Ramos (cell line): ENCODE data around the gene ABL1.
"Not testable (repeated sequence)": the region's sequence is repeated elsewhere in the genome, so short reads cannot be mapped to it uniquely, and the experiment has no call there.

ENCODE experiments used
- in situ Hi-C: fragments of 300-500 bp; cut with MboI; formaldehyde crosslinking; loops from one replicate; pipeline ENCODE4 v1.14.3; 2022; ENCODE audit warnings: low sequenced_read_pairs; ENCODE audit not compliant: unreplicated experiment

Gene ABL1

DNA sequence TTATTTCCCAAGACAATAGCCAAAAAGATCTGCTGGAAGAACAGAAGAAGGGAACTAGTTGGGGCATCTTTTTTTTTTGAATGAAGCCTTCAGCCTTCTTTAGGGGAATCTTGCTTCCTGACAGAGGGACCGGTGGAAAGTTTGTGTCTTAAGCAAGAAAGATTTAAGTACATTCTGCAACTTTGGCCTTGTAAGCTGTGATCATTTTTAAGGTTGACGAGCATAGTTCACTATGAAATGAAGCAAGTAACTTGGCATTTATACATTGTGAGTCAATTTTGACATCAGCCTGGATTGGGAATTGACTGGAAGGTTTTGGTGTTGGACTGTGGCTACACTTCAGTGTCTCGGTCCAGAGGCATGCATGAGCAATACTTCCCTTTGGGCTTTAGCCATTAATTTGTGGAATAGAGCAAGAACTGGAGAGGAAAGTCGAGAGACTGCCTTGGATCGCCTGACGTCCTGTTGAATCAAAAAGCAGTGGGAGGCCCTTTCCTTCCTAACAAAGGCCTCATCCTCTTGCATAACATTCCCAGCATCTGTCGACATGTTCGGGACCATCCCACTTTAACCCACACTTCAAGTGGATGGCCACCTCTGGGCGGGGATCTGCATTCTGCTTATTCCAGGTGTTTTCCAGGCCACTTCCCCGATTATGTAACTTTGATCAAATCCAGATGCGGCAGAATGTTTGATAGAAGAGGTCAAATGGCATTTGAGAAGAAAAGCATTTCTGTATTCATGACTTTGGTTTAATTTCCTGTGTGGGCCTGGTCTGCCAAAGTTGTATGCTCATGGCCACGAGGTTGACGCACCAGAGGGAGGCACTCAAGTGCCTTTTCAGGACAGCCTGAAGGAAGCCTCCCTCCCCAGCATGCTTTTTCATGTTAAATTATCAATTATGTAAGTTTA lies 12.5 kb downstream of the ABL1 start:
- in situ Hi-C loops: no loop called here

DNA sequence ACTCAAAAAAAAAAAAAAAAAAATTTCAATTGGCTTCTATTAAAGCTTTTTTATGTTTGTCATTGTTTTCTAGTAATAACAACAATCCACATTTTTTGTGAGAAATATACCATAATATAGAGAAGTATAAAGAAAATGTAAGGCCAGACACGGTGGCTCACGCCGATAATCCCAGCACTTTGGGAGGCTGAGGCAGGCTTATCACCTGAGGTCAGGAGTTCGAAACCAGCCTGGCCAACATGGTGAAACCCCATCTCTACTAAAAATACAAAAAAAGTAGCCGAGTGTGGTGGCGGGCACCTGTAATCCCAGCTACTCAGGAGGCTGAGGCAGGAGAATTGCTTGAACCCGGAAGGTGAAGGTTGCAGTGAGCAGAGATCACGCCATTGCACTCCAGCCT lies 13.5 kb downstream of the ABL1 start:
- in situ Hi-C loops: not testable (repeated sequence)

DNA sequence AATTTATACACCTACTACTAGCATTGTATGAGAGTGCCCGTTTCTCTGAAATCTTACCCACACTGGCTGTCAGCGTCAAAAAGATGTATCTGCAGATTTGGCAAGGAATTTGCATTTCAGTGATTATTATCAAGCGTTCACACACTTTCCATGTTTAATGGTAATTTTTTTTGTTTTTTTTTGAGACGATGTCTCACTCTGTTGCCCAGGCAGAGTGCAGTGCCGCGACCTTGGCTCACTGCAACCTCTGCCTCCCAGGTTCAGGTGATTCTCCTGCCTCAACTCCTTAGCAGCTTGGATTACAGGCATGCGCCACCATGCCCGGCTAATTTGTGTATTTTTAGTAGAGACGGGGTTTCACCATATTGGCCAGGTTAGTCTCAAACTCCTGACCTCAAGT lies 14.3 kb downstream of the ABL1 start:
- in situ Hi-C loops: no loop called here

DNA sequence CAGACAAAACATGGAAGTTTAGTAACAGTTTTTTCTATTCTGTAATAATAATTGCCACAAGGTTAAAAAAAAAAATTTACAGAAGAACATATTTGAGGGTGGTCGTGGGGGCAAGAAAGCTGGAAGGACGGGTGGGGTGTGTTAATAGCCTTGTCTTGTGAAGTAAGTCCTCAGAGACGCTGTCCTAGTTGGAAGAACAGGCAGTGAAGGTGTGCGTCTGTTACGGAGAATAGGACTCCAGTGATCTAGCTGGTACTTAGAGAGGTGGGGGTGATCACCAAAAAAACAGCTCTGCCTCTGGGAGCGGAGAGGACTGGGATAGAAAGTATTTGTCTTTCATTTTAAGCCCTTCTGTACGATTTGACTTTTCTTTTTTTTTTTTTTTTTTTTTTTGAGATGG lies 17.7 kb downstream of the ABL1 start:
- in situ Hi-C loops: no loop called here

DNA sequence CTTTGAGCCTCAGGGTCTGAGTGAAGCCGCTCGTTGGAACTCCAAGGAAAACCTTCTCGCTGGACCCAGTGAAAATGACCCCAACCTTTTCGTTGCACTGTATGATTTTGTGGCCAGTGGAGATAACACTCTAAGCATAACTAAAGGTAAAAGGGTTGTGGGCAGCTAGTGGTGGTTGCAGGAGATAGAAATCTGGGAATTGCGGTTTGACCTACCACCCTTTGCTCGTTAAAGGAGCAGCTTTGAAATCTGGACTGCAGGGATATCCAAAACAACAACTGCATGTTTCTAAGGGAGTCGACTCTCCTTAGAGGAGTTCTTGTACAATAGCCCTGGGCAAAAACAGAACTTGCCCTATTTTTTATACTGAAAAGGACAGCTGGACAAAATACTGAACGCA lies 19.0 kb downstream of the ABL1 start:
- in situ Hi-C loops: no loop called here

DNA sequence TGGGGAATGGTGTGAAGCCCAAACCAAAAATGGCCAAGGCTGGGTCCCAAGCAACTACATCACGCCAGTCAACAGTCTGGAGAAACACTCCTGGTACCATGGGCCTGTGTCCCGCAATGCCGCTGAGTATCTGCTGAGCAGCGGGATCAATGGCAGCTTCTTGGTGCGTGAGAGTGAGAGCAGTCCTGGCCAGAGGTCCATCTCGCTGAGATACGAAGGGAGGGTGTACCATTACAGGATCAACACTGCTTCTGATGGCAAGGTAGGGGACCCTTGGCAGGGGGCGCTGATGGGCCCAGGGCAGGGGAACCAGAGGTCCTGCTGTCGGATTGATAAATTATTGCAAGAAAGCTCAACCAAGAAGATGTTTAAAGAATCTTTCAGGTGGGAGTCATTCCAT lies 19.8 kb downstream of the ABL1 start:
- in situ Hi-C loops: no loop called here

DNA sequence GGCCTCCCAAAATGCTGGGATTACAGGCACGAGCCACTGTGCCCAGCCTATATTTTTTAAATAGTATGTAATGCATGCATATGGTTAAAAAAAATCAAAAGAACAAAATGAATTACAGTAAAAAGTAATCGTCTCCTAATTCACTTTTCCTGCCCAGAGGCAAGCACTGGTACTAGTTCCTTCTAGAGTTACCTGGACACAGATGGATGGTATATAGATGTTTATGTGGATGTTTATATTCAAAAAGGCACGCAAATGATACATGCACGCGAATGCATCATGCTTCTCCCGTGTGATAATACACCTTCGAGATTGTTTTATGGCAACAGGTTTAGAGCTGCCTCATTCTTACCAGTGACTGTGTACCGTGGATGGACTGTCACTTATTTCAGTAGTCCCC lies 21.4 kb downstream of the ABL1 start:
- in situ Hi-C loops: no loop called here

DNA sequence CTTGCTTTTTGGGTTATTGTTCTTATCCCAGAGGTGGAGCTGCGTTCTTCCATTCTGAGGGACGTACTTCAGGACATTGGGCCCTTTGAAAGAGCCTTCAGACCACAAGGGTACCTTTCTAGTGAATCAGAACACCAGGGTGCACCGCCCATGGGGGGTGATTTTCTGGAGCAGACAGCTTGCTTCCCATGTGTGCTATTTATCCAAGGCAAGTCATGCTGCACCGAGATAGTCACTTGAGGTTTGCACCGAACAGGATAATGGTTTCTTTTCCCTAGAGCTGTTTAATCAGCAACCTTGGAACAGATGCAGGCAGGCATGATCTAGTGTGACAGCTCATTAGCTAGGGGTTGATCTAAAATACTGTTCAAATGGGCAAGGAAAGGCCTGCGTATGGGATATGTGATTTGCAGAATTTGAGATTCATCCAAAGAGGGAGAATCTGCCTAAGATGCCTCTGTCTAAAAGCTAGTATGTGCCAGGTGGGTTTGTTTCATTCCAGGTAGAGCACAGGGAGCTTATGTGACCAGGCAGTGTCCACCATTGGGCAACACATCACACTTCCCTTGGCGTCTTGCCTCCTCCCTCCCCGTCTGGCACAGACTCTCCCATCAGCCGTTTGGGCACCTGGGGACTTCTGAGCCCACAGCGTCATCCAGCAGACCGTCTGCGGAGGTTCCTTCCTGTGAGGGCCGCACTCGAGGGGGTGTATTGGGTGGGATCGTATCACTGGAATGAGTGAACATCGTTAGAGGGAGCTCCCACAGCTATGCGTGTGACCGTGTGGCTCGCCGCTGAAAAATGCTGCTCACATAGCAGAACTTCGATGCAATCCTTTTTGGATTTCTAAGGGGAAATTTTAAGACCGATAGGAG lies 23.0 kb downstream of the ABL1 start:
- in situ Hi-C loops: no loop called here

DNA sequence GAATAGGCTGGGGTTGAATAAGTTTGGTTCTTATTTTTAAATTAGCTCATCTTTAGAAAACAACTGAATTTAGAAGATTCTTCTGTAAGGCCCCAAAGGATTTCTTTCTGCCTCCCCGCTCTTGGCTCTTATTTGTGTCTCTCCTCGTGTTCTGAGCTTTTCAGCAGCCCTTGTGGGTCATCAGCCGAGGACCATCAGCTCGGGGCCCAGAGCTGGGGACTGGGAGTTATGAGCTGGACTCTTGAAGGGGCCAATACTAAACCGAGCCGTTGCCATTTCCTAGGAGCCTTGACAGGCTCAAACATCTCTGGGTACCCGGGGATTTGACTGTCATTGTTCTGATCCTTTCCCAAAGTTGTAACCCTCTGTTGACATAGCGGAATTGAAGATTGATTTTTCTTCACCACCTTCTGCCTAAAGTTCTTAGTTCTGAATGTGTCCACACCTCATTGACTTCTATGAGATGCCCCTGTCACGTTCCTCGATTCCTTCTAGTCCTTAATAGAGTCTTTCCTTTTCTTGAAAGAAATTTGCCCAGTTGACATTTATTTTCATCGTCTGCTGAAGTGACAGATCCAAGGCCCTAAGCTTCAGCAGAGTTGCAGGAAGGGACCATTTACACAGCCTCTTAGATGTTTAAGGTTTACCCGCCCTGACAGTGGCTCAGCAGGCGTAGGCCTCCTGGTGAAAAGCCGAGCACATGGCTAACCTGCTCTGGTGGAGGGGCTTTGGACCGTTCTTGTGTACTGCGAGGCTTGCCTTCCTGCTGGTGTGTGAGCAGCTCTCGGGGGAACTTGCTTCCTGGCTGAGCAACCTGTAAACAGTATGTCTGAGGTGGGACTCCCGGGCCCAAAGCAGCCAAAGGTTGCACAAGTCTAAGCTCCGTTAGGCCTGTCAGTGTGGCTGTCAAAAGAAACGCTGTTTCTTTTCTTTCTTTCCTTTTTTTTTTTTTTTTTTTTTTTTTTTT lies 24.0 kb downstream of the ABL1 start:
- in situ Hi-C loops: no loop called here

DNA sequence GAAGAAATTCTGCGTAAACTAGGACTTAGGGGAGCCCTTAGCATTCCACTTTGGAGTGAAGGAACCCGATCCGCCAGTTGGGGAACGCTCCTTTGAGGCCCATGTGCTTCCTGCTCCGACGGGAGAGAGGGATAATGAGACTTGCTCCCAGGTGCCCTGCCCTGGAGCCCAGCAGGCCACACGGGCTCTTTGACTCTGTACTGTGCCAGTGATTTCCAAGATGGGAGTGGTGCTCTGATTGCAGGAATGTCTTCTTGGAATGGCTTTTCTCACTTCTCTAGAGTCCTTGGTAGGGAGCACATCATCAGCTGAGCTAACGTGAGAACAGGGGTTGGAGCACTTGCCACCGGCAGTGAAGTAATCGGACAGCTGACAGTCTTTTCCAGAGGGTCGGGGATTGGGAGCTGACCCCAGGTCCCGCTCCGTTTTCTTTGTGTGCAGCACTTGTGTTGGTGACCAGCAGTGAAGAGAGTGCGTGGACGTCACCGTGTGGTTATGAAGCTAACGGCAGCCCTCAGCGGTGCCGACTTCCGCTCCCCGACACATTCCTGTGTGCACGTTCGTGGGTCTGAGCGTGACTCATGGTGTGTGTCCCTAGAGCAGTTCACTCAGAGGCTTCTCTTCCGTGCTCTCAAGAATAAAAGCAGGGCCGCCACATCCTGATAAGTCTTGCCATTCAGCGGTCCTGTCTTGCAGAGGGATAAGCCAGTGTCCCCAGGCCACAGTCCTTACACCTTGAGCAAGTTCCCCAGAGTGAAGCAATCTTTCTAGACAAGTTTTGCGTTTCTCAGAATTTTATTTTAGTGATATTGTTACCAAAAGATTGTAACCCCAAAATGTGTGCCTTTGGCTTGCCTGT lies 25.6 kb downstream of the ABL1 start:
- in situ Hi-C loops: loop anchor here (10.0 kb wide), 1 partner anchor 156 kb away; no protein-coding TSS in a partner anchor

DNA sequence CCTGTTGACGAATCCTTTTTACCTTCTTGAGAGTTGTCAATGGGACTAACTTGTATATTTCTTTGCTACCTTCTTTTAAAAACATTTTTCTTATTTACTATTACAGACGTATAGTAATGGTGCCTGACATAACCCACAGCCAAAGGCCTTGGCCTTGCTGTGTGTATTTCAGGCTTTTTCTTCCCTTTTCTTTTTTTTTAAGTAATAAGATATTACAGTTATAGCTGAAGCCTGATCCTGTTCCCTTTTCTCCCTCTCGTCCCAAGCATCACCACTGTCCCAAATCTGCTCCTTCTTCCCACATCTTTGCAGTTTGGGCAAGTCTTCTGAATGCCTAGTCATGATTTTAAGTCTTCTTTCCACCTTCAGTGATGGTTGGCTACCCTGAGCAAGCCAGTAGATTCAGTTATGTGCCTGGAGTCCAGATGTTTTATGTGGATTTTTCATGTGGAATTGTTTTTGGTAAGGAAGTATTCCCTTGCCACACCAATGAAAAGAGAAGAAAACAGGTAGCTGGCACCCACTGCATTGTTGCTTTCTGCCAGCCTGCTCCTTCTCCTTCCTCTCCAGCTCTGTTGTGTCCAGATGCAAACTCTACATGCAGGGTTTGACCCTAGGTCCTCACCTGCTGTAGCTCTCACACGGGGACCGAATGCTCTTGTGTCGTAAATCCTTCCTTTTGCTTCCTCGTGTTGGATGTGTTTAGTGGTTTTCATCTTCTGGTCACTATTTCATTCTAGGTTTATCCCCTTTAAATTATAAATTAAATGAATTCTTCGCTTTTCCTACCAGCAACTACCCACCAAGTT lies 26.5 kb downstream of the ABL1 start:
- in situ Hi-C loops: loop anchor here (10.0 kb wide), 1 partner anchor 157 kb away; no protein-coding TSS in a partner anchor

DNA sequence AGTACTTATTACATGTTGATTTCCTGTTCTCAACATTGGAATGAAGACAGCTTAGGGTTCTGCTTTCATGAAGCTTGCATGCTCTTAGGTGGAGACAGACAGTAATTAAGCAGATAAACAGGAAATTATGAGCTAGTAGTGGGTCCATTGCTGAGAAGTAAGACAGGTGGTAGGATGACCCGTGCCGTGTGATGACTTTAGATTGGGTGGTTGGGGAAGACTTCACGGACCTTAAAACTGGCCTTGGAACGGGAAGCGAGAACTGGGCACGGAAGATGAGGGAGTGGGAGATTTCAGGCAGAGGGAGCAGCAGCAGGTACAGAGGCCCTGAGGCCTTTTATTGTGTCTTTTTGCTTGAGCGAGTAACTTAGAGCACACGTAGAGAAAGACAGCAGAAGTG lies 27.2 kb downstream of the ABL1 start:
- in situ Hi-C loops: loop anchor here (10.0 kb wide), 1 partner anchor 157 kb away; no protein-coding TSS in a partner anchor

DNA sequence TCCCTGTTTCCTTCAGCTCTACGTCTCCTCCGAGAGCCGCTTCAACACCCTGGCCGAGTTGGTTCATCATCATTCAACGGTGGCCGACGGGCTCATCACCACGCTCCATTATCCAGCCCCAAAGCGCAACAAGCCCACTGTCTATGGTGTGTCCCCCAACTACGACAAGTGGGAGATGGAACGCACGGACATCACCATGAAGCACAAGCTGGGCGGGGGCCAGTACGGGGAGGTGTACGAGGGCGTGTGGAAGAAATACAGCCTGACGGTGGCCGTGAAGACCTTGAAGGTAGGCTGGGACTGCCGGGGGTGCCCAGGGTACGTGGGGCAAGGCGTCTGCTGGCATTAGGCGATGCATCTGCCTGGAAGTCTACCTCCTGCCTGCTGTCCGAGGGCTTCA lies 27.7 kb downstream of the ABL1 start:
- in situ Hi-C loops: loop anchor here (10.0 kb wide), 1 partner anchor 158 kb away; no protein-coding TSS in a partner anchor

DNA sequence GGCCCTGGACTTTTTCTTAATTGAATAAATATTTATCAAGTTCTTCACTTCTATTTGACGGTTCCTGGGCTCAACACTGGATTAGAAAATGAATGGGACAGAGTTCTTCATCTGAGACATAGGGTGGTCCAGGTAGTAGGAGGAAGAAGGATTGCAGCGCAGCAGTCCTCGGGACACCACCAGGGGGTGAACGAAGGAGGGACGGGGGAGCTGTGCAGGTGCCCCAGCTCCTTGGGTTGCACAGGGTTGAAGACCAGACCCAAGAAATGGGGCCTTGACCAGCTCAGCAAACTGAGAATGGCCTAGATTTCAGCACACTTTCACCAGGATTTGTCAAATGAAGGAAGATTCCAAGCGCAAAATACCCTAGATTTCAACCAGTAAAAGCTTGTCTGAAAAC lies 29.5 kb downstream of the ABL1 start:
- in situ Hi-C loops: loop anchor here (10.0 kb wide), 1 partner anchor 160 kb away; no protein-coding TSS in a partner anchor

DNA sequence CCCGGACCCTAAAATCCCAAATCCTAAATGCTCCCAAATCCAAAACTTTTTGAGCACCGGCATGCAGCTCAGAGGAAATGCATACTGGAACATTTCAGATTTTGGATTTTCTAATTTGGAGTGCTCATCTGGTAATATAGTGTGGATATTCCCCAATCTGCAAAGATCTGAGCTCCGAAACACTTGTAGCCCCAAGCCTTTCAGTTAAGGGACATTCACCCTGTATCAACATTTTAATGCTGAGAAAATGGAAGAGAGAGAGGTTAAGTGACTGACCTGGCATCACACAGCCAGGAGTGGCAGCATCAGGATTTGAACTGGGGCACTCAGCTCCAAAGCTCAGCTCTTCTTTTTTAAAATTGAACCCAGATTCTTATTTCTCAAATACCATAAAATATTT lies 30.9 kb downstream of the ABL1 start:
- in situ Hi-C loops: loop anchor here (10.0 kb wide), 1 partner anchor 161 kb away; no protein-coding TSS in a partner anchor

DNA sequence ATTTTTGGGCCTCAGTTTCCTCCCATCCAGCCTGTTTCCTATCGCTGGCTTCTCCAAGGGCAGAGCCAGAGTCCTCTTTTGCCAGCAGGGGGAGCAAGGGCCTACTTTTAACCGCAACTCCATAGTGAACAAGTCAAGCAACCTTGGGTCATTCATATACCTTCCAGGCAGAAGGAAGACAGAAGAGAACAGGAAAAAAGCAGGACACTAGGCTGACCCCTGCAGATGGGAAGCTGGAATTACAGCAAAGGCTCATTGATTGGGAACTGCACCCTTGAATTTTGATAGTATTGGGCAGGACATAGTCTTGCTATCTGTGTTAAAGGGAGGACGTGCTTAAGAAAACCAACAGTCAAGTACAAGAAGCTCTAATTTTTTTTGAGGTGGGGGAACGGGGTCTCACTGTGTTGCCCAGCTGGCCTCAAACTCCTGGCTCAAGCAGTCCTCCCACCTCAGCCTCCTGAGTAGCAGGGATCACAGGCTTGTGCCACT lies 31.5 kb downstream of the ABL1 start:
- in situ Hi-C loops: loop anchor here (10.0 kb wide), 1 partner anchor 162 kb away; no protein-coding TSS in a partner anchor

DNA sequence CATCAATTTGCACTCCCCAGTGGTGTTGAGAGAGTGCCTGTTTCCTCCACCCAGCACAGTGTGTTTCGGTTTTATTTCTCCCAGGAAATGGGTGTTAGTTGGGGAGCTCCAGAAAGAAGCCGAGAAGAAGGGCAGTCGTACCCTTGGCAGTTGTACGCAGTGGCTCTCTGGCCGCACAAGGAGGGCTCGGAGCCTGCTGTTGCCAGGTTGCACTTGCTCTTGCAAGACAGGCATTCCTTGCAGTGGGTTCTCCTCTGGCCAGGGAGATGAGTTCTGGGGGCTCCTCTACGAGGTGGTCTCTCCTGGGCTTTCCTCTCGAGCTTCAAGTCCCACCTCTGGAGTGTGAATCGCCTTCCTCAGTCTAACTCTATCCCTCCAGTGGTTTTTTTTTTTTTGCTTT lies 32.5 kb downstream of the ABL1 start:
- in situ Hi-C loops: loop anchor here (10.0 kb wide), 1 partner anchor 163 kb away; no protein-coding TSS in a partner anchor

DNA sequence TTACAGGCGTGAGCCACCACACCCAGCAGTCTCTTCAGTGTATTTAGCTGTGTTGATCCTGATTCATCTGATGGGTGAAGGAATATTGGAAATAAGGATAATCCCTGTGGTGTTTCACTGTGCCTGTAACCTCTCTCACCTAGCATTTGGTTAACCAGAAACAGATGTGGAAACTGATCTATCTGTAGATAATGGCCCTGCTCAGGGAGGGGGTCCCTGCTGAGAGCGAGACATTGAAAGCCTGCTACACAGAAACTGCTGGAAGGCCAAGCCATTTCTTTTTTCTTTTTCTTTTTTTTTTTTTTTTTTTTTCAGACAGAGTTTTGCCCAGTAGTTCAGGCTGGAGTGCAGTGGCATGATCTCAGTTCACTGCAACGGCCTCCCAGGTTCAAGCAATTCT lies 33.2 kb downstream of the ABL1 start:
- in situ Hi-C loops: loop anchor here (10.0 kb wide), 1 partner anchor 163 kb away; no protein-coding TSS in a partner anchor
